Liver (tissue), 9 donors: ENCODE measurements around the gene AMOTL1. TPM values are rescaled to one million over a fixed set of nuclear protein-coding genes. Genes with fewer than 3 reads are reported as not detected.
A peak's percentile ranks its signal among the peaks of the same experiment; 100 is the strongest.

ENCODE experiments used
- DNase-seq: peaks from one replicate; pipeline ENCODE4 v3.0.0-alpha.2; 2017; ENCODE audit warnings: low spot score
- H3K27ac ChIP-seq, 2 donors: one replicate each; pipeline ENCODE4 v1.7.0; 2013; ENCODE audit warnings: inconsistent platforms in 2 of 2, low read length in 2 of 2, control low read depth in 1 of 2, low read depth in 1 of 2, mild to moderate bottlenecking in 1 of 2
- H3K27me3 ChIP-seq, 4 donors: one replicate each; pipeline versions ENCODE4 v1.6.1 to v1.7.0; 2013; ENCODE audit warnings: low read length in 3 of 4, inconsistent platforms in 1 of 4, mild to moderate bottlenecking in 1 of 4, moderate library complexity in 1 of 4; ENCODE audit not compliant: control insufficient read depth in 4 of 4, insufficient read depth in 4 of 4
- H3K36me3 ChIP-seq, 4 donors: one replicate each; pipeline versions ENCODE4 v1.6.1 to v1.7.0; 2013; ENCODE audit warnings: low read length in 3 of 4, mild to moderate bottlenecking in 3 of 4, low read depth in 1 of 4, moderate library complexity in 1 of 4; ENCODE audit not compliant: control insufficient read depth in 4 of 4, insufficient read depth in 3 of 4
- H3K4me1 ChIP-seq, 4 donors: one replicate each; pipeline versions ENCODE4 v1.6.1 to v1.7.0; 2013; ENCODE audit warnings: low read length in 3 of 4, mild to moderate bottlenecking in 3 of 4, moderate library complexity in 1 of 4; ENCODE audit not compliant: control insufficient read depth in 4 of 4, insufficient read depth in 4 of 4
- H3K4me3 ChIP-seq, 3 donors: one replicate each; pipeline versions ENCODE4 v1.6.1 to v1.7.0; 2013; ENCODE audit warnings: low read length in 3 of 3, control low read depth in 1 of 3, low read depth in 1 of 3, mild to moderate bottlenecking in 1 of 3
- H3K9ac ChIP-seq, 2 donors: one replicate each; pipeline ENCODE4 v1.7.0; 2013; ENCODE audit warnings: low read length in 2 of 2, mild to moderate bottlenecking in 2 of 2, moderate library complexity in 2 of 2, control low read depth in 1 of 2, low read depth in 1 of 2
- H3K9me3 ChIP-seq, 4 donors: one replicate each; pipeline versions ENCODE4 v1.6.1 to v1.7.0; 2013; ENCODE audit warnings: low read length in 3 of 4; ENCODE audit not compliant: control insufficient read depth in 4 of 4
- EGR1 ChIP-seq, 2 donors: IDR thresholded peaks; 2 replicates each; pipeline ENCODE4 v1.6.1; 2016 to 2018; ENCODE audit warnings: antibody characterized with exemption in 2 of 2, low read depth in 2 of 2
- FOXA1 ChIP-seq: IDR thresholded peaks from 2 replicates; pipeline ENCODE4 v1.6.1; 2016; ENCODE audit warnings: antibody characterized with exemption
- FOXA2 ChIP-seq: IDR thresholded peaks from 2 replicates; pipeline ENCODE4 v1.6.1; 2016; ENCODE audit warnings: antibody characterized with exemption
- GABPA ChIP-seq, 2 donors: IDR thresholded peaks in 1 of 2; conservative IDR thresholded peaks in 1 of 2; 2 replicates each; pipeline ENCODE4 v1.6.1; 2016; ENCODE audit warnings: antibody characterized with exemption in 2 of 2, mild to moderate bottlenecking in 1 of 2, moderate library complexity in 1 of 2
- HNF4A ChIP-seq, 2 donors: conservative IDR thresholded peaks; 2 replicates each; pipeline ENCODE4 v1.6.1; 2016; ENCODE audit warnings: antibody characterized with exemption in 2 of 2, mild to moderate bottlenecking in 2 of 2
- HNF4G ChIP-seq: IDR thresholded peaks from 2 replicates; pipeline ENCODE4 v1.6.1; 2016; ENCODE audit warnings: antibody characterized with exemption
- JUND ChIP-seq, 2 donors: IDR thresholded peaks; 2 replicates each; pipeline ENCODE4 v1.6.1; 2016; ENCODE audit warnings: antibody characterized with exemption in 2 of 2
- NR2F2 ChIP-seq: IDR thresholded peaks from 2 replicates; pipeline ENCODE4 v1.6.1; 2016; ENCODE audit warnings: antibody characterized with exemption
- RAD21 ChIP-seq, 2 donors: IDR thresholded peaks; 2 replicates each; pipeline ENCODE4 v1.6.1; 2016; ENCODE audit warnings: antibody characterized with exemption in 2 of 2, mild to moderate bottlenecking in 2 of 2
- RXRA ChIP-seq, 2 donors: IDR thresholded peaks; 2 replicates each; pipeline ENCODE4 v1.6.1; 2017 to 2018; ENCODE audit warnings: antibody characterized with exemption in 2 of 2, mild to moderate bottlenecking in 1 of 2
- SP1 ChIP-seq: IDR thresholded peaks from 2 replicates; pipeline ENCODE4 v1.6.1; 2018; ENCODE audit warnings: antibody characterized with exemption, mild to moderate bottlenecking
- TAF1 ChIP-seq: conservative IDR thresholded peaks from 2 replicates; pipeline ENCODE4 v1.6.1; 2016; ENCODE audit warnings: antibody characterized with exemption, mild to moderate bottlenecking
- YY1 ChIP-seq: IDR thresholded peaks from 2 replicates; pipeline ENCODE4 v1.6.1; 2016; ENCODE audit warnings: antibody characterized with exemption, mild to moderate bottlenecking
- WGBS: extraction: QIAGEN DNeasy Blood & Tissue Kit; methylation state at CpG from one replicate; pipeline ENCODE4 v1.1.7; 2013; 5-methylcytosine and 5-hydroxymethylcytosine counted together
- polyA plus RNA-seq, 2 donors: library from polyadenylated mRNA; stranded (reverse) in 1 of 2; unstranded in 1 of 2; fragments of 200-250 nt in 1 of 2; fragments of >200 nt in 1 of 2; fragmentation: Nextera tagmentation in 1 of 2; extraction: Ambion mirVana in 1 of 2; gene quantifications; one replicate each; pipeline versions ENCODE4 v1.2.1 to v1.2.3, GENCODE V29; 2013 to 2015
- total RNA-seq, 2 donors: library from RNA; depleted of rRNA; stranded (reverse); fragments of >200 nt; gene quantifications; one replicate each; pipeline ENCODE4 v1.2.3, GENCODE V29; 2014
- TF ChIP-seq, protein P1 (sequence below): IDR thresholded peaks from 2 replicates; pipeline ENCODE4 v1.6.1; 2016; ENCODE audit warnings: antibody characterized with exemption
- TF ChIP-seq, protein P2 (sequence below): IDR thresholded peaks from 2 replicates; pipeline ENCODE4 v1.6.1; 2016; ENCODE audit warnings: antibody characterized with exemption
- TF ChIP-seq, protein P3 (sequence below): IDR thresholded peaks from 2 replicates; pipeline ENCODE4 v1.6.1; 2016; ENCODE audit warnings: antibody characterized with exemption
- TF ChIP-seq, protein P4 (sequence below): IDR thresholded peaks from 2 replicates; pipeline ENCODE4 v1.6.1; 2016; ENCODE audit warnings: antibody characterized with exemption, mild to moderate bottlenecking
- TF ChIP-seq, protein P5 (sequence below): fragments of 150-350 bp; IDR thresholded peaks from 2 replicates; pipeline ENCODE4 v1.5.1; 2017; ENCODE audit warnings: improper control_type of control experiment, low read depth, low read length; ENCODE audit not compliant: missing input control
- donor health status: healthy.
- donor health status: healthy.
- donor health status: healthy.
- donor health status: healthy.
- donor health status: healthy.

Gene AMOTL1
- total and polyA plus RNA-seq, 4 donors = 2.2 to 29.5 (median 7.2) TPM

DNA sequence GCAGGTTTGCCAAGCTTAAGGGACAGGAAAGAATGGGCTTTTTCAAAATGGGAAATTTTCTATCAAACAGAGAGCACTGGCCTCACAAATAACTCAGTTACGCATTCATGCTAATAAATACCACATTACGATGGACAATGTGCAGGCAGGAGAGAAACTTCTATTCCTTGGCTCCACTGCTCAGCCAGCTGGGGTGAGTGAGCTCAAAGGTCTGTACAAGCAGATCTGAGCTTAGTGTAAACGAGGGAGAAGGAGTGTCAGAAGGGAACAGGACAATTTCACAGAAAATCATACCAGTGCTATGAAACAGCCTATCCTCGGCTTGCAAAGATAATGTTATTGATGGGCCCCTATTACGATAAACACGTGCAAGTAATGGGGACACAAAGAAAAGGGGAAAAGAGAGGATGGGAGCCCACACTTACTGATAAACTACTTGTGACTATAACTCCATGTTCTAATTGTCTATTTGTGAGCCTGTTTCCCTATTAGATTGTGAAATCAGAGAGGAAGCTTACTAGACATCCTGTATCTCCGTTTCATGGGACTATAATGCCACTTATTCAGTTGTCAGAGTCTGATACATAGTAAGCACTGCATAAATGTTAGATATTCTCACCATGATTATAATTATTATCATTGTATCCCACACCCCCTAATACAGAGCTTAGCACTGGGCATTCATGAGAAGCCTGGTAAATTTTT, 46.3 kb downstream of the AMOTL1 start:
- Histone ChIP-seq H3K36me3 (peaks cover 0 to 4% (median 2%) of the 10 kb centered on the region in 4 donors), H3K9me3 (no peaks in the 10 kb centered on the region), H3K27ac (peak overlapping the region; percentile 56 to 80), H3K9ac (no peak overlapping the region), H3K4me1 (peaks cover 0 to 23% (median 14%) of the 10 kb centered on the region in 4 donors), H3K27me3 (no peaks in the 10 kb centered on the region), H3K4me3 (no peak overlapping the region)
- TF ChIP-seq HNF4A (conservative IDR thresholded peaks at IDR 0.05) (peak; percentile 51 to 58), EGR1 (IDR thresholded peaks at IDR 0.05; ENCODE audit: low read depth in 2 of 2) (no peak), RAD21 (IDR thresholded peaks at IDR 0.05) (peak in 1 of 2 donors; percentile 13), JUND (IDR thresholded peaks at IDR 0.05) (peak in 1 of 2 donors; percentile 23), SP1 (peak; percentile 51), RXRA (IDR thresholded peaks at IDR 0.05) (peak in 1 of 2 donors; percentile 4)
- TF ChIP-seq, protein P1, sequence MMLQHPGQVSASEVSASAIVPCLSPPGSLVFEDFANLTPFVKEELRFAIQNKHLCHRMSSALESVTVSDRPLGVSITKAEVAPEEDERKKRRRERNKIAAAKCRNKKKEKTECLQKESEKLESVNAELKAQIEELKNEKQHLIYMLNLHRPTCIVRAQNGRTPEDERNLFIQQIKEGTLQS = no peak
- WGBS = 27% methylated on average over 7 of the region's 7 CpGs
- no peak for DNase-seq

DNA sequence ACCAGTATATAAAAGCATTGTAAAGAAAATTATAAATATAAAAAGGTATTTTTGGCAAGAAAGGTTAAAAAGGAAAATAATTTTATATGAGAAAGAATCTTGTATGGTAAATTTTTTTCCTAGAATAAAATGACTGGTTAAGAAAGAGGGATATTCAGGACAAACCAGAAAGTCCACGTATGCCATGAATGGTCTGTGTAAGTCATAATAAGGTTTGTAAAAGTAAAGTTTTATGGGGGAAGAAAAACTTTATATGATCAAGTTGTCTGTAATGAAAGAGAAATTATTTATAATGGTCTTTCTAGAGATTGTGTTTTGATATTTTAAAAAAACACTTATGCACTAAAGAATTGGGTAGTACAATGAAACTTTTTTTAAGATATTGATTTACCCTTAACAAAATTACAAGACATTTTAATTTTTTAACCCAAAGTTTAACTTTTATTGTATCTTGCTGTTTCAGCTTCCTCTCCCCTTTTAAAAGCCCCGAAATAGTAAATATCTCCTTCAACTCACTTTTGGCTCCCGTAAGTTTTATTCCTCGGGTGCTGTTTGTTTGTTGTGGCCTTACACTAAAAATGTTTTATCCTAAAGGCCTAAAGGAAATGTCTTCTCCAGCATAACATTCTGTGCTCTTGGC, 47.7 kb downstream of the AMOTL1 start:
- Histone ChIP-seq H3K36me3 (peaks cover 2 to 5% (median 4%) of the 10 kb centered on the region in 4 donors), H3K27ac (no peak overlapping the region), H3K9ac (no peak overlapping the region), H3K27me3 (no peaks in the 10 kb centered on the region), H3K9me3 (no peaks in the 10 kb centered on the region), H3K4me1 (peaks cover 0 to 23% (median 14%) of the 10 kb centered on the region in 4 donors), H3K4me3 (no peak overlapping the region)
- WGBS = 97% methylated on average over 4 of the region's 4 CpGs
- DNase-seq = no peak
- TF ChIP-seq JUND (IDR thresholded peaks at IDR 0.05) (no peak), NR2F2 (no peak), TAF1 (no peak), HNF4G (no peak), SP1 (no peak), YY1 (no peak), EGR1 (IDR thresholded peaks at IDR 0.05; ENCODE audit: low read depth in 2 of 2) (no peak), FOXA1 (no peak), RXRA (IDR thresholded peaks at IDR 0.05) (no peak), FOXA2 (no peak), HNF4A (conservative IDR thresholded peaks at IDR 0.05) (no peak), RAD21 (IDR thresholded peaks at IDR 0.05) (no peak), GABPA (IDR thresholded peaks at IDR 0.05 in 1 of 2, conservative IDR thresholded peaks at IDR 0.05 in 1 of 2) (no peak)
- TF ChIP-seq, protein P2, sequence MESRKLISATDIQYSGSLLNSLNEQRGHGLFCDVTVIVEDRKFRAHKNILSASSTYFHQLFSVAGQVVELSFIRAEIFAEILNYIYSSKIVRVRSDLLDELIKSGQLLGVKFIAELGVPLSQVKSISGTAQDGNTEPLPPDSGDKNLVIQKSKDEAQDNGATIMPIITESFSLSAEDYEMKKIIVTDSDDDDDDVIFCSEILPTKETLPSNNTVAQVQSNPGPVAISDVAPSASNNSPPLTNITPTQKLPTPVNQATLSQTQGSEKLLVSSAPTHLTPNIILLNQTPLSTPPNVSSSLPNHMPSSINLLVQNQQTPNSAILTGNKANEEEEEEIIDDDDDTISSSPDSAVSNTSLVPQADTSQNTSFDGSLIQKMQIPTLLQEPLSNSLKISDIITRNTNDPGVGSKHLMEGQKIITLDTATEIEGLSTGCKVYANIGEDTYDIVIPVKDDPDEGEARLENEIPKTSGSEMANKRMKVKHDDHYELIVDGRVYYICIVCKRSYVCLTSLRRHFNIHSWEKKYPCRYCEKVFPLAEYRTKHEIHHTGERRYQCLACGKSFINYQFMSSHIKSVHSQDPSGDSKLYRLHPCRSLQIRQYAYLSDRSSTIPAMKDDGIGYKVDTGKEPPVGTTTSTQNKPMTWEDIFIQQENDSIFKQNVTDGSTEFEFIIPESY = no peak
- TF ChIP-seq, protein P3, sequence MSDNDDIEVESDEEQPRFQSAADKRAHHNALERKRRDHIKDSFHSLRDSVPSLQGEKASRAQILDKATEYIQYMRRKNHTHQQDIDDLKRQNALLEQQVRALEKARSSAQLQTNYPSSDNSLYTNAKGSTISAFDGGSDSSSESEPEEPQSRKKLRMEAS = no peak
- TF ChIP-seq, protein P1 = no peak
- TF ChIP-seq, protein P4, sequence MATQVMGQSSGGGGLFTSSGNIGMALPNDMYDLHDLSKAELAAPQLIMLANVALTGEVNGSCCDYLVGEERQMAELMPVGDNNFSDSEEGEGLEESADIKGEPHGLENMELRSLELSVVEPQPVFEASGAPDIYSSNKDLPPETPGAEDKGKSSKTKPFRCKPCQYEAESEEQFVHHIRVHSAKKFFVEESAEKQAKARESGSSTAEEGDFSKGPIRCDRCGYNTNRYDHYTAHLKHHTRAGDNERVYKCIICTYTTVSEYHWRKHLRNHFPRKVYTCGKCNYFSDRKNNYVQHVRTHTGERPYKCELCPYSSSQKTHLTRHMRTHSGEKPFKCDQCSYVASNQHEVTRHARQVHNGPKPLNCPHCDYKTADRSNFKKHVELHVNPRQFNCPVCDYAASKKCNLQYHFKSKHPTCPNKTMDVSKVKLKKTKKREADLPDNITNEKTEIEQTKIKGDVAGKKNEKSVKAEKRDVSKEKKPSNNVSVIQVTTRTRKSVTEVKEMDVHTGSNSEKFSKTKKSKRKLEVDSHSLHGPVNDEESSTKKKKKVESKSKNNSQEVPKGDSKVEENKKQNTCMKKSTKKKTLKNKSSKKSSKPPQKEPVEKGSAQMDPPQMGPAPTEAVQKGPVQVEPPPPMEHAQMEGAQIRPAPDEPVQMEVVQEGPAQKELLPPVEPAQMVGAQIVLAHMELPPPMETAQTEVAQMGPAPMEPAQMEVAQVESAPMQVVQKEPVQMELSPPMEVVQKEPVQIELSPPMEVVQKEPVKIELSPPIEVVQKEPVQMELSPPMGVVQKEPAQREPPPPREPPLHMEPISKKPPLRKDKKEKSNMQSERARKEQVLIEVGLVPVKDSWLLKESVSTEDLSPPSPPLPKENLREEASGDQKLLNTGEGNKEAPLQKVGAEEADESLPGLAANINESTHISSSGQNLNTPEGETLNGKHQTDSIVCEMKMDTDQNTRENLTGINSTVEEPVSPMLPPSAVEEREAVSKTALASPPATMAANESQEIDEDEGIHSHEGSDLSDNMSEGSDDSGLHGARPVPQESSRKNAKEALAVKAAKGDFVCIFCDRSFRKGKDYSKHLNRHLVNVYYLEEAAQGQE = no peak
- TF ChIP-seq, protein P5, sequence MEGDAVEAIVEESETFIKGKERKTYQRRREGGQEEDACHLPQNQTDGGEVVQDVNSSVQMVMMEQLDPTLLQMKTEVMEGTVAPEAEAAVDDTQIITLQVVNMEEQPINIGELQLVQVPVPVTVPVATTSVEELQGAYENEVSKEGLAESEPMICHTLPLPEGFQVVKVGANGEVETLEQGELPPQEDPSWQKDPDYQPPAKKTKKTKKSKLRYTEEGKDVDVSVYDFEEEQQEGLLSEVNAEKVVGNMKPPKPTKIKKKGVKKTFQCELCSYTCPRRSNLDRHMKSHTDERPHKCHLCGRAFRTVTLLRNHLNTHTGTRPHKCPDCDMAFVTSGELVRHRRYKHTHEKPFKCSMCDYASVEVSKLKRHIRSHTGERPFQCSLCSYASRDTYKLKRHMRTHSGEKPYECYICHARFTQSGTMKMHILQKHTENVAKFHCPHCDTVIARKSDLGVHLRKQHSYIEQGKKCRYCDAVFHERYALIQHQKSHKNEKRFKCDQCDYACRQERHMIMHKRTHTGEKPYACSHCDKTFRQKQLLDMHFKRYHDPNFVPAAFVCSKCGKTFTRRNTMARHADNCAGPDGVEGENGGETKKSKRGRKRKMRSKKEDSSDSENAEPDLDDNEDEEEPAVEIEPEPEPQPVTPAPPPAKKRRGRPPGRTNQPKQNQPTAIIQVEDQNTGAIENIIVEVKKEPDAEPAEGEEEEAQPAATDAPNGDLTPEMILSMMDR = no peak
